ENCODE results near the gene RC3H1.
A peak's percentile ranks its signal among the peaks of the same experiment; 100 is the strongest.
"Not testable (repeated sequence)": the region's sequence is repeated elsewhere in the genome, so short reads cannot be mapped to it uniquely, and the experiment has no call there.

The RC3H1 gene

DNA sequence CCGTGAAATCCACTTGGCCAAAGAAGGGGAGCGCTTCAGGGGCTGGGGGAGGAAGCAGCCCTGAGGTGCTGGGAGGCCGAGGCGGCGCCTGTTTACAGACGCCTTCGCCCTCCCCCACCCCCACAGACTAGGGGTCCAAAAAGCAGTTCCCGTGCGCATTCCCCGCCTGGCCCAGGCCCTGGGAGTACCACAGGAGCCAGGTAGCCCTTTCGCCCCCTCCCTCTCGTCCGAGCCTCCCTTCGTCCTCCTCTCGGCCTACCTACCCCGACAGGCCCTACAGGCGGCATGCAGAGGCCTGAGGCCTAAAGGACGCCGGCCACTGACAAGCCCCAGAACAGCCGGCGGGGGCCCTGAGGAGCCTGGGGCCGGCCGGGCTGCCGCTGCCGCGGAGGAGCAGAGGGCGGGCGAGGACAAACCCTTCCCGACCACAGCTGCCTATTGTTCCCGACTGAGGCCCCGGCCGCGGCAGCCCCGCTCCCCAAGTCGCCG is 522 bp downstream of the RC3H1 start:
- DNase-seq: peak; percentile 52

DNA sequence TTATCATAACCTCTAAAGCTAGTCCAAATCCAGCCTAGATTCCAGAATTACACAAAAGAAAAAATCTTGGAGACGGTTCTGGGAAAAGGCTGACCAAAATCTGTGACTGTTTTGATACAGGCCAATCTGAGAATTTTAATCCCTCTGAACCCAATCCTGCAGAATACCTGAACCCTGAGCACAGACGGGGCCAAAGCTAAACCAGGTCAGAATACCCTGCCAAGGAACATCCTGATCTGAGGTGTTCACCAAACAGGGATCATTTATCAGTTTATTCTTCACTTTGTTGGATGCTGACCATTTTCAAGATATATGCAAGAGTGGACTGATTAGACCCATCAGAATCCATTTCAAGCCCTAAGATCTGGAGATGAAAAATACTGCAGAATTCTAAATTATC is 3.6 kb downstream of the RC3H1 start:
- DNase-seq: no peak

DNA sequence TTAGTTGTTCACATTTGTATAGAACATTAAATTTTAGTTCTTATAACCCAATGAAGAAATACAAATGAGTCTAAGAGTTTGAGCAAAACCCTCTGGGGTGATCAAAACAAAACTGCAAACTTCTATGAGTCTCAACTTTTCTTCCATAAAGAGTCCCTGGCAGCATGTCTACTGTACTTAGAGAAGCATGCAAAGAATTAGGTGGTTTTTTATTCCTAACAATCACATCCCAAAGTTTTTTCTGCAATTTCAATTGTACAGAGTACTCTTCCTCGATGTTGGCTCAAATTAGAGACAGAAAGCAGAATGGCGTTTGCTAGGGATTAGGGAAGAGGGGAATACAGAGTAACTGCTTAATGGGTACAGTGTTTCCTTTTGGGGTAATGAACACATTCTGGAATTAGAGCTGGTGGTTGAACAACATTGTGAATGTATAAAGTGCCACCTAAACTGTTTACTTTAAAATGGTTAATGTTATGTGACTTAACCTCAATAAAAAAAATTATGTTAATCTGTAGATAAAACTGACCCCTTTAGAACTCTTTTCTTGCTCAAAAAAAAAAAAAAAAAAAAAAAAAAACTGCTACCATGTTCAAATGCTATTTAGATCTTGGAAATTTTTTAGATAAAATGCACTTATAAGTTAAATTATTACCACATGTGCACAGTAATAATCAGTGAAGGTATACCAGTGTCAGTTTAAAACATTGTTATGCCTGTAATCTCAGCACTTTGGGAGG is 4.8 kb downstream of the RC3H1 start:
- peak; percentile 31 for DNase-seq

DNA sequence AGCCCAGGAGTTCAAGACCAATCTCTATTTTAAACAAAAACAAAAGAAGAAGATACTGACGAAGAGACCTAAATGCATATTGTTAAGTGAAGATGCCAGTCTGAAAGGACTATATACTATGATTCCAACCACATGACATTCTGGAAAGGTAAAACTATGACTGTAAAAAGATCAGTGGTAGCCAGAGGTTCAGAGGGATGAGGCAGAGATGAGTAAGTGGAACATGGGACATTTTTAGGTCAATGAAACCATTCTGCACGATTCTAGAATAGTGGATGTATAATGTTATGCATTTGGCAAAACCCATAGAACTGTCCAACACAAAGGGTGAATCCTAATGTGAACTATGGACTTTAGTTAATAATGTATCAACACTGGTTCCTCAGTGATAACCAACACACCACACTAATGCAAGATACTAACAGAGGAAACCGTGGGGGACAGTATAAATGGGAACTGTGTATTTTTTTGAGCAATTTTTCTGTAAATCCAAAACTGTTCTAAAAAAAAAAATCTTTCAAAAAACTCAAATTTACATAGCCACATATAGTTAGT is 8.2 kb downstream of the RC3H1 start:
- DNase-seq: no peak

DNA sequence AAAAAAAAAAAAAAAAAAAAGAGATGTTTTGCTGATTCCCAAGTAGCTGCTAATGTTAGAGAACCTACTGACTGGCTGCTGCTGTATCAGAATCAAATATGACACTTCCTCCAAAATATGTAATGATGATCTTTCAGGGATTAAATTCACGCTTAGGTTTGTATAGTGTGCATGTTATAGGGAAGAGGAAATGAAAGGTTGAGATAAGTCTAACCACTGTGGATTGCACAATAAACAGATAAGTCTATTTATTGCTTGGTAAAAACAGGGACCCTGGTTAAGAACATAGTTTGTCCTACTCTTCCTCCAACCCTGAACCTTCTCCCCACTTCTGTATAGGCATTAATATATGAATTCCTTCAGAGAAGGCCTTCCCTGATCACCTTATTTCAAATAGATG is 13.2 kb downstream of the RC3H1 start:
- no peak for DNase-seq

DNA sequence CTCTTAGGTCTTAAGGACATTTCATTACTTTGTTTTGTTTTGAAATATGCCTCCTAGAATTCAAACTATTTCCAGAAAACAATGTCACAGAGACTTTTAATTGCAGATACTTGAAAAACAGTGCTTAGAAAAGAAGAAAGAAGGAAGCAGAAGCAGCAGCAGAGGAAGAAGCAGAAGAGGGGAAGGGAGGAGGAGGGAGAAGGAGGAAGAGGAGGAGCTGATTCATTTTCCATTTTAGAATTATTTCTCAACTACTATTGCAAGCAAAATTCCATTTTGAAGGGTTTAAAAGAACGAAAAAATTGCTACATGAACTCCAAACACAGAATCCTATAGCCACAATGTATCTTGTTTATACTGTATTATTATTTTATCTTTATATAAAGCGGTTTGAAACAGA is 13.9 kb downstream of the RC3H1 start:
- no peak for DNase-seq

DNA sequence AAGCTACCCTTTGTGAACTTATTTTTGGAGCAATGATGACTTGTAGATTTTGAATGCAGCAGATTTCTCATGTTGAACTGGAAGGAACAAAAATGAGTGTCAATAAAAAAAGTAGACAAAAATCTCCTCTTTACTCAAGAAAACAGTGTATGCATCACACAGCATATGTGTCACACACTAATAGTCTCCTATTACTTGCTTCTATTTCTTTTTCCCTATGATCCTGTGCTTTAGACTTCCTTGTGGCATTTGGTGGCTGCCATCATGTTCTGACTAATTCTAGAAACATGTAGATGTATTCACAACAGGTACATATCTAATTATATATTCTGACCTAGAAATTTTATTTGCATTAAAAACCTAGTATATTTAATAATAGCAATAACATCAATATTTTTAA is 14.3 kb downstream of the RC3H1 start:
- DNase-seq: peak; percentile 27

DNA sequence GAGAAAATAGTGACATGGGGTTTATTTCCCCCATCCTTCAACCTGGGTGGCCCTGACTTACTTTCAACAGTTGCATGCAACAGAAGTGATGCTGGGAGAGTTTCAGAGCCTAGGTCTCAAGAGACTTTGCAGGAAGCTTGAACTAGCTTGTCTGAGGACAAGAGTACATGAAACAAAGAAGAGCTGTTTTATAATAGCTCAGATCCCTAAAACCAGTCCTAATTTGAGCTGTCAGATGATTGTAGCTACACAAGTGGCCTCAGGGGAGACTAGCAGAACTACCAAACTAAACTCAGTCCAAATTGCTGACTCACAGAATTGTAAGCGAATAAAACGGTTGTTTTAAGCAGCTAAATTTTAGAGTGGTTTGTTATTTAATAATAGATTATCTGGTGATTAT is 17.1 kb downstream of the RC3H1 start:
- peak; percentile 76 for DNase-seq

DNA sequence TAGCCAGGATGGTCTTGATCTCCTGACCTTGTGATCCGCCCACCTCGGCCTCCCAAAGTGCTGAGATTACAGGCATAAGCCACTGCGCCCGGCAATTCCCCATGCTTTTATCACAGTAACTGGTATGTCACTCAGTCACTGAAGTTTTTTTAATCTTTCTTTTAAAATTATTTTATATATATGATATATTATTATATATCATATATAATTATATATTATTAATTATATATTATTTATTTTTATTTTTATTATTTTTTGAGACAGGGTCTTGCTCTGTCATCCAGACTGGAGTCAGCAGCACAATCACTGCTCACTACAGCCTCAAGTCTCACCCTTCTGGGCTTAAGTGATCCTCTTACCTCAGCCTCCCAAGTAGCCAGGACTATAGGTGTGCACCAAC is 18.3 kb downstream of the RC3H1 start:
- DNase-seq: no peak

DNA sequence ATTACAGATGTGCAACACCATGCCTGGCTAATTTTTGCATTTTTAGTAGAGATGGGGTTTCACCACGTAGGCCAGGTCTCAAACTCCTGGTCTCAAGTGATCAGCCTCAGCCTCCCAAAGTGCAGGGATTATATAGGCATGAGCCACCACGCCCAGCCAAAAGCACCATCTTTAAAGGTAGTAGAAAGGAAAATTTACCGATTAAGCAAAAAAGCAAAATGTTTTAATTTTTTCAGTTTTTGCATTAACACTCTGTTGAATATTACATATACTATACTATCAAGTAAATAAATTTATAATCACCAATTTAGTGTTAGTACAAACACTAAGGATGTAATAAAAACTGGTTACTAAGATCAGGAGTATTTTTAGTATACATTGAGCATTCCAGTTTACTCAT is 20.6 kb downstream of the RC3H1 start:
- no peak for DNase-seq

DNA sequence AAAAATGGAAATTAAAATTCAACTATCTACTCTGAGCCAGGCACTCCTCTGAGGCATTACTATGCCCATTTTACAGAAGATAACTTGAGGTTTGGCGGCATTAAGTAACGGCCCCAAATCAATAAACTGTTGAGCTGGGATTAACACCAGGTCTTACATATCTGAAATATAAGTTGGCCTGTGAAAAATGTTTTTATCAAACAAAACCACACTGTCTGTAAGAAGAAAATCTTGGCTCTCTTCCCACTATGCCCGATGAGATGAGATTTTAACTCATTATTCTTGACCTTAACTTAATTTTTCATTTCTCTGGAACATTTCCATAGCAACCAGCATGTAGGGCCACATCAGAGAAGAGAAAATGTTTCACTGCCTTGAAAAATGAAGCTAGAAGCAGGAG is 21.8 kb downstream of the RC3H1 start:
- peak; percentile 30 for DNase-seq

DNA sequence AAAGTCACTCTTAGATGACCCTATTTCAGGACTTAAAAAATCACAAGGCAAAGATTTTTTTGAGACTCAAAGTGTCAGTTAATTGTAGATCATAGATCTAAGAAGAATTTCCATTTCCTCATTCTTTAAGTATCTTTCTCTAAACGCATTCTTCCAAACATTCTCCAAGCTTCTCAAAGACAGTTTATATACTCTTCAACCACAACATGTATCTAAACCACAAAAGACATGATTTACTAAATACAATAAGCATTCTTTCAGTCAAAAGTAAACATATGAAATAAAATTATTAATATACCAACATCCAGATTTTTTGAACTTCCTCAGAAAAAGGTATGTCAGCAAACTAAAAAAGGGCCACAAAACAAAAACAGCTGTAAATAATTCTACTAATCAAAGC is 24.4 kb downstream of the RC3H1 start:
- peak; percentile 57 for DNase-seq

DNA sequence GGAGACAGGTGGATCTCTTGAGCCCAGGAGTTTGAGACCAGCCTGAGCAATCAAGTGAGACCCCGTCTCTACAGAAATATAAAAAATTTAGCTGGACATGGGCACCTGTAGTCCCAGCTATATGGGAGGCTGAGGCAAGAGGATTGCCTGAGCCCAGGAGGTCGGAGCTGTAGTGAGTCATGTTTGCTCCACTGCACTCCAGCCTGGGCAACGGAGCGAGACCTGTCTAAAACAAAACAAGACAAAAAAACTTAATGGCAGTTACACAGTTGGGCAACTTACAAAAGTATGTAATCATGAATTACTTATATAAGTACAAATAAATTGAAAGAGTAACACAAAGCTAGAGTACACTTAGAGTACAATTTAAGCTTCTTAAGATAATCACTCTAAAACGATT is 25.2 kb downstream of the RC3H1 start:
- DNase-seq: no peak

DNA sequence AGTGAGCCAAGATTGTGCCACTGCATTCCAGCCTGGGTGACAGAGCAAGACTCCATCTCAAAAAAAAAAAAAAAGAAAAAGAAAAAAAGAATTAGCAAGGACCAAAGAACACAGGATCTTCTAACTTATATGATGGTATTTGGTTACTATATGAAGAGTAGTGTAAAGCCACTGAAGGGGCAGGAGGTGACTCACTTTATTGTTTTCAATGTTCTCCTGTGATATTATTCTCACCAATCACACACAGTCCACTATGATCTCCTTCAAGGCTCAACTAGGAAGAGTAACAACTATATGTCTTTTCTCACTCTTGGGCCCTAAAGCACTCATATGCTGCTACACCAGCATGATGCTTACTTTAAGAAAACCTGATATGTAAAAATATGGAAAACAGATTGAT is 26.7 kb downstream of the RC3H1 start:
- no peak for DNase-seq

DNA sequence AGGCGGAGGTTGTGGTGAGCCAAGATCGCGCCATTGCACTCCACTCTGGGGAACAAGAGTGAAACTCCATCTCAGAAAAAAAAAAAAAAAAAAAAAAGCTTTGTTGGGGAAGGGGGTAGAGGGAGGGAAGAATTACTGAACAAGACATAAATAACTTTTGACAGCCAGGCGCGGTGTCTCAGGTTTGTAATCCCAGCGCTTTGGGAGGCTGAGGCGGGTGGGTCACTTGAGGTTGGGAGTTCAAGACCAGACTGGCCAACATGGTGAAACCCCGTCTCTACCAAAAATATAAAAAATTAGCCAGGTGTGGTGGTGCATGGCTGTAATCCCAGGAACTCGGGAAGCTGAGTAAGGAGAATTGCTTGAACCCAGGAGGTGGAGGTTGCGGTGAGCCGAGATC is 28.2 kb downstream of the RC3H1 start:
- DNase-seq: not testable (repeated sequence)

DNA sequence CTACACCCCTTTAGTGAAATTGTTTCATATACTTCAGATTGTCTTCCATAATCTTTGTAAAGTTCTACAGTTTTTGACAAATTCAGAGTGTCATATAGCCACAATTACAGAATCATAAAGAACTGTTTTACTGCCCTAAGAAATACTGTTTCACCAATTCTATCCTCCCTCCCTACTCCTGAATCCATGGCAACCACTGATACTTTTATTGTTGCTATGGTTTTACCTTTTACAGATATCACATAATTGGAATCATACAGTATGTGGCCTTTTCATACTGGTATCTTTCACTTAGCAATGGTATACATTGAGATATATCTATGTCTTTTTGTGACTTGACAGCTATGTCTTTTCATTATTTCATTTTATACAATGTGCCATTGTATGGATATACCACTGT is 34.1 kb downstream of the RC3H1 start:
- DNase-seq: no peak

DNA sequence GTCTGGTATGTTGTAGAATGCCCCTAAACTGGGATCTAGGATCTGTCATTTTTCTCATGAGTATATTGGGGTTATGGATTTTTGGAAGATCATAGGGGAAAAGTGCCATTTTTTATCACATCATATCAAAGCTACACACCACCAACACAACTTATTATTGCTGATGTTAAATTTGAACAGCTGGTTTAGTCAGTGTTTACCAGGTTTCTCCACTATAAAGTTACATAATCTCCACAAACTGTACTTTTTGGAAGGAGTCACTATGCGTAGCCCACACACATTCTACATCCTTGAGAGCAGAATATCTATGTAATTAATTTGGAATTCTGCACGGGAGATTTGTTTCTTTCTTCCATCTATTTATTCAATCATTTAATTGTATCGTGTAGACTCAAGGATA is 35.2 kb downstream of the RC3H1 start:
- no peak for DNase-seq

DNA sequence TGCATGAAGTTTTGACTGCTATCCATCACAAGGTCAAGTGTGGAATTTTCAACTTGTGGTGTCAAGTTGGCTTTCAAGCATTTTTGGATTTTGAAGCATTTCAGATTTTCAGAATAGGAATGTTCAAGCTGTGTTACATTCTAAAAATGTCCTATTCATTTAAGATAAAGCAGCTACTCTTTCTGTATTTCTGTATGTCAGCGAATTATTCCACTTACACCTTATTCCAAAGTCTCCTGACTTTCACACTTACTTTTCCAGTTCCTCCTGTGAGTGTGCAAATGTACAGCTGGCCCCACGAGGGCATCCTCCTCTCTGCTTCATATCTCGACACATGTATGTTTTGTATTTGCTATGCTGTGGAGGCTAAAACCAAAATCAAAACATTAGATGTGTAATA is 51.9 kb downstream of the RC3H1 start:
- DNase-seq: no peak

DNA sequence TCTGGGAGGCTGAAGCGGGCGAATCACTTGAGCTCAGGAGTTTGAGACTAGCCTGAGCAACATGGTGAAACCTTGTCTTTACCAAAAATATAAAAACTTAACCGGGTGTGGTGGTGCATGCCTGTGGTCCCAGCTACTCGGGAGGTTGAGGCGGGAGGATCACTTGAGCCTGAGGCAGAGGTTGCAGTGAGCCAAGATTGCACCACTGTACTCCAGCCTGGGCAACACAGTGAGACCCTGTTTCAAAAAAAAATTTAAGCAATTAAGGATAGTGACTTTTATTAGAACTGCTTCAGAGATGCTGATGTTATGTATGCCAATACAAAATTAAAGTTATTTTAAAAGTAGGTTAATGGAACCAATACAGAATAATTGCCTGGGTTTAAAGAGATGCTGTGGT is 56.3 kb downstream of the RC3H1 start:
- not testable (repeated sequence) for DNase-seq

DNA sequence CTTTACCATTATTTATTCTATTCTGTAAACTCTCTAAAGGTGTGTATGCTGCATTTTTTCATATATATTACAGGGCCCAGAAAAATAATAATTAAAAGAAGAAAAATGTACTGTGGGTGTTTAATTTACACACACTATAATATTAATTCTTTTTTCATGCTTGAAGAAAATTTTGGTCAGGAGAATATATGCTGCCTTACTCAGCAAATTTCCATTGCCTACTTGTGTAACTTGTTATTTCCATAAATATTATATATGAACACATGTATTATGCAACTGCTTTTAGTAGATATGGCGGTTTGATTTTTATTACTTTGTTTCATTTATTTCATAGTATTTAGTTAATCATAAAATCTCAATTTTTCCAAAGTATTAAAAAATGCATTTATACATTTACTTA is 58.7 kb downstream of the RC3H1 start:
- no peak for DNase-seq

DNA sequence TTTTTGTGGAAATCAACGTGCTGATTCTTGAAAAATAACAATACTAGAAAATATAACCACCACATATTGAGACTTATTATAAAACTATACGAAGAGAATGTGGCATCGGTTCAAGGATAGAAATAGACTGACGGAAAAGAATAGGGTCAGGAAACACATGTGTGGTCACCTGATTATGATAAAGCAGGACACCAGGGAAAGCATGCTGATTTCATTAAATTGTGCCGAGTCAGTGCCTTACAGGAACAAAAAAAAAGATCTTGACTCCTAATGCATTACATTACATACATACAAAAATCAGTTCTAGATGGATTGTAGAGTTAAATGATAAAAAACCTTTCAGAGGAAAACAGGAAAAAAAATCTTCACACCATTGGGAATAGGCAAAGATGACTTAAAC is 61.5 kb downstream of the RC3H1 start:
- no peak for DNase-seq

DNA sequence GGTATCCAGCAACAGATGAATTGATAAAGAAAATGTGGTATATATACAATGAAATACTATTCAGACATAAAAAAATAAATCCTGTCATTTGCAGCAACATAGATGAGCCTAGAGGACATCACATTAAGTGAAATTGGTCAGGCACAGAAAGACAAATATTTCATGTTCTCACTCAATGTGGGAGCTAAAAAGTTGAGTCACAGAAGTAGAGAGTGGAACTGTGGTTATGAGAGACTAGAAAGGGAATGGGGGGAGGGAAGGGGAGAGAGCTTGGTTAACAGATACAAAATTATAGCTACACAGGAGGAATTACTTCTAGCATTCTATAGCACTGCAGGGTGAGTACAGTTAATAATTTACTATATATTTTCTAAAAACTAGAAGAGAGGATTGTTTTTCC is 68.0 kb downstream of the RC3H1 start:
- peak; percentile 26 for DNase-seq

DNA sequence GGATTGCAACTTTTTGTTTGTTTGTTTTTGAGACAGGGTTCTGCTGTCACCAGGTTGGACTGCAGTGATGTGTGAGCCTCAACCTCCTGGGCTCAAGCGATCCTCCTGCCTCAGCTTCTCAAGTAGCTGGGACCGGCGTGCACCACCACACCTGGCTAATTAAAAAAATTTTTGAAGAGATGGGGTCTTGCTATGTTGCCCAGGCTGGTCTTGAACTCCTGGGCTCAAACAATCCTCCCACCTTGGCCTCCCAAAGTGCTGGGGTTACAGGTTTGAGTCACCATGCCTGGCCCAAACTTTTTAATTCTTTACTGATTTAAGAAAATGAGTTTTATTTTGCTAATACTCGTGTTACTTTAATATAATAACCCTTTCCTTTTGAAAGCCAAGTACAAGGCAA is 73.6 kb downstream of the RC3H1 start:
- no peak for DNase-seq

DNA sequence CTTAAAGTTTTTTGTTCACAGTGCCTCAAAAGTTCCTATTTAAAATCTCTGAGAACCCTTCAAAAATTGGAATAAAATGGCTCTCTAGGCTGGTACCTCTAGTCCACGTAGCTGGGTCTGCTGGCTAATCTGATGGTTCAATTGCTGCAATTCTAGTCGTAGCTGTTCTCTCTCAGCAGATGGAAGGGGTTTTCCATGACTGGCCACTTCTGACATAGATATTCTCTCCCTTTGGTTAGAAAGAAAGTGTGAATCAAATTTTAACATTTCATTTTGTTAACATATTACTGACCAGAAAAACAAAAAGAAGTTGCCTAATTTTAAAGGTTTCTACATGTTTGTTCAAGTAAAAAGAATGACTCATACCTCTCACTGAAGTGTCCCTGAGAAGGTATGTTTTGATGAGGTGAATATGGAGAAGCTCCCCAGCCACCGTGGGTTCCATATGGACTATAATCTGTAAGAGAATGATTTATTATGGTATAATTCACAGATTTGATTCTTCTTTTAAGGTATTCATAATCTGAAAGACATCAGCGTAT is 75.7 kb downstream of the RC3H1 start:
- no peak for DNase-seq

DNA sequence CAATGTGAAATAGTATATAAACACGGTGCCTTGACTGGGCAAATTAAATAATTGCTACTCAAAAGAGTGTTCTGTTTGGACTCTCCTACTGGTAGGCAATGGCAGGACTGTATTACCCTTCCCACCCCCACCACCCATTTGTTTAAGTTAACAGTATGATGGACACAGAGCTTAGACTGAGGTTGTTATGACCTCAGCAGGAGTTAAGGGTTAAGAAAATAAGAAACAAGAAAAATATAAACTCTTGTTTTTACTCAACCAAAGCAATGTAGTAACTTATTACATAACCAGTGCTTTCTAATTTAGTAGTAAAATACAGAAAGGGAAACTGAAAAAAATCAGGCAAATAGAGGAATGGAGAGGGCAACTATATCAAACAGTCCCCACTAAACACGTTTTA is 85.1 kb downstream of the RC3H1 start:
- no peak for DNase-seq
